GM18526 (cell line): ENCODE measurements around the gene LHPP.

Source experiments
- POLR2A ChIP-seq: IDR thresholded peaks from 3 replicates; pipeline ENCODE4 v1.6.1; 2011; ENCODE audit not compliant: insufficient read length; ENCODE audit errors: extremely low read depth

Gene LHPP

DNA sequence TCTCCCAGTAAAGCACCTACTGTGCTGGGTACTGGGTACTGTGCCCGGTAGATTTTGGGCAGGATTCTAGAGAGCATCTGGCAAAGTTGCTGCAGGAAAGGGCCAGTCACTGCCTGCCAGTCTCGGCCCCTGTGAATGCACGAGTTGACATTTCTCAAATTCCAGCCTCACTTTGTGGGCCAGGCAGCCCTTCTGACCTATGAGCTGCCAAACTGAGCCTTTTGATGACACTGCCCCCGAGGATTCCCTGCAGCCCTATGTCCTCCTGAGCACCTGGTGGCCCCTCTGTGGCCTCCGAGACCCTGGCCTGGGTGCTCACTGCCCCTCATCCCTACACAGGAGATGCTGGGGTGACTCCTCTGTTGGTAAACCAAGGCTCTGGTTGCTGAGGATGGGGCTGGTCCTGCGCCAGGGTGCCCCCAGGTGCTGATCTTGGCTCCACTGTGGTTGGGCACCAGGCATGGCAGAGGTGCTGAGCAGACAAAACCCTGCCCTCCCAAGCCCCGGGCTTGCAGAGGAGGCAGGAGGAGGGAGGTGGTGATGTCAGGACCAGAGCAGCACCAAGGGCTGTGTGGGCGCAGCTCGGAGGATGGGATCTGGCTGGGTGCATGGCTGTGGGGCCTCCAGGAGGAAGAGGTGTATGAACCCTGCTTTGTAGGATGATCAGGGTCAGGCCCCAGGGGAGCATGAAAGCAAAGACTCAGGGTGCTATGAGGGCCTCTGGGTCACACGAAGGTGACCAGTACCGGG, 16.2 kb downstream of the LHPP start:
- TF ChIP-seq POLR2A = no peak

DNA sequence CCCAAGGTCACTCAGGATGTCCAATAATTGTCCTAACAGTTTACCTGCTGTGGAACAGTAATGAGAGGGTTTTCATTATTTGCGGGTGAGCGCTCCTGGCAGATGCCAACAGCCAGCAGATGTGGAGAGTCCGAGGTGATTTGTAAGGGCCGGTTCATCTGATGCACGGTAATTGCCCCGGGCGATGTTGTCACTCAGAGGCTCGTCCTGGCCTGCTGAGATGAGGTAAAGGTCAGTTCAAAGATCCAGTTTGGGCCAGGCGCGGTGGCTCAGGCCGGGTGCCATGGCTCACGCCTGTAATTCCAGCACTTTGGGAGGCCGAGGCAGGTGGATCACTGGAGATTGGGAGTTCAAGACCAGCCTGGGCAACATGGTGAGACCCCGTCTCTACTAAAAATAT, 16.9 kb downstream of the LHPP start:
- no peak for TF ChIP-seq POLR2A

DNA sequence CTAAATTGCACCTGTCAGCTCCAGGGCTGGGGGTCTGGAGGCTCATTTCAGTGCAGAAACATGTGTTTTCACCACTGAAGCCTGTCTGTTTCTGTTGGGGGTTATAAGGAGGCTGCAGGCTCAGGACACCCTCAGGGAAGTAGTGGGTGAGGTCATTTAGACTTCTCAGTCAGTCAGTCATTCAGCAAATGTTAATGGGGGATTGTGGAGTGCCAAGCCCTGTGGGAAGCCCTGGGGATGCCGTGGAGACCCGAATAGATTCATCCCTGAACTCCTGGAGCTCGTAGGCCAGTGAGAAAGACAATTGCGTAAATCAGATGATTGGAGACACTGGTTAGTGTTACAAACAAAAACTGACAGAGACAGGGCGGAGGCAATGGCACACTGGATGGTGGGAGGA, 19.2 kb downstream of the LHPP start:
- TF ChIP-seq POLR2A = no peak

DNA sequence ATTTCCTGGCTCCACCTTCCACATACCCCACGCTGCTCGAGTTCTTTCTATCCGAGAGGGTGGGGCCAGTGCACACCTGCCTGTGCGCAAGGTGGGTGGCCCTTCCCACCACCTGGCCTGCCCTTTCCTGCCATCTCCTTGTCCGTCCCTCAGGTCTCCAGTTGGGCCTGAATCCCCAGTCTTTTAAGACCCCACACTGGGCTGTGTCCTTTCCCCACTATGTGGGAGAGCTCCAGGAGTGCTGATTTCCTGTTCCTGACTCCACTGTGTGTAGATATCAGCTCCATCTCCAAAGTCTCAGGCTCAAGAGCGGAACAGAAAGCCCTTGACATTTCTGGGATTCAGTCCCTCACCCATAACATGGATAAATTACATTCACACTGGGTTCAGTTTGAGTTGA, 20.1 kb downstream of the LHPP start:
- no peak for TF ChIP-seq POLR2A

DNA sequence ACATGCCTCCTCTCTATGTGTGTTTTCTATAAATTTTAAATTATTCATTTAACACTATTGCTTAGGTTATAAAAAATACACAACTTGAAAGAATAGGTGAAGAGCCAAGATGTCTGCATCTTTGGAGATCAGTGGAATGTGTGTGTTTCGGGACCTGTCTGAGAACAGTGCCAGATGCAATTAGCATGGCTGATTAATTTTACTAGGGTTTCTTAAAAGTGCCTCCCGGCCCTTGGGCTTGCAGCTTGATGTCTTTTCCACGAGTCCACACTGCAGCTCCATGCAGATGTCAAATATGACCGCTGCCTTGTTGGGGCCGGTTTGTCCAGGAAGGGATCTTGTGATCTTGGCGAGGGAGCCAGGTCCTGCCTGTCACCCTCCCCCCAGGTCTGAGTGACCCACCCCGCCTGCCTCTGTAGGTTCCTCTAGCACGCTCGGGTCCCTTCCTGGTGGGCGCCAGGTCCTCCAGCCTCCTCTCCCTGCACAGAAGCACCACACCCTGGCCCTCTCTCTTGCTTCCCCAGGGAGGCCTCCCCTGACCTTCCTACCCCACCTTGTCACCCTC, 20.7 kb downstream of the LHPP start:
- no peak for TF ChIP-seq POLR2A

DNA sequence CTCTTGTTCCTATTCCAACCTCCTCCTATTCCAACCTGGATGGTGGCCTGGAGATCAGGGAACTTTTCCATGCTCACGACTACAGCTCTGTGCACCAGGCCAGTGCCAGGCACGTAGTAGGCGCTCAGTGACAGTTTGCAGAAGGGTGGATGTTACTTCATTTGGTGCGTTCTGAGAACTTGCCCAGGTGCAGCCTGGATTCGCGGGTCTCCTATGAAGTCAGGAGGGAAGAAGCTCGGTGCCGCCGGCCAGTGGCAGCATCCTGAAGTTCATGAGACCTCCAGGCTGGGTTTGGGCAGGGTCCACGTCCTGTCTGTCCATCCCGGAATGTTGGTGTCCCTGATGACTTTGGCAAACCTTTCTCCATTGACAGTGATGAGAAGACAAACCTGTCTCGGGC, 21.3 kb downstream of the LHPP start:
- no peak for TF ChIP-seq POLR2A

DNA sequence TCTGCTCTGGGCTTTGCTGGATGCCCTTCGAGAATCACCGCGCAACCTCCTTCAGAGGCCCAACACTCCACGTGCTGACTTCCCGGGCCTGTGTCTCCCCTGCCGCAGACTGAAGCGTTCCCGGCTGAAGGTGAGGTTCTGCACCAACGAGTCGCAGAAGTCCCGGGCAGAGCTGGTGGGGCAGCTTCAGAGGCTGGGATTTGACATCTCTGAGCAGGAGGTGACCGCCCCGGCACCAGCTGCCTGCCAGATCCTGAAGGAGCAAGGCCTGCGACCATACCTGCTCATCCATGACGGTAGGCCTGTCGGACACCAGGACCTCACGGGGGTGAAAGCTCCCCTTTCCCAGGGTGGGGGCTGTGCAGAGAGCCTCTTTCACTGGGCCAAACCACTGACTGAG, 22.4 kb downstream of the LHPP start:
- TF ChIP-seq POLR2A = no peak

DNA sequence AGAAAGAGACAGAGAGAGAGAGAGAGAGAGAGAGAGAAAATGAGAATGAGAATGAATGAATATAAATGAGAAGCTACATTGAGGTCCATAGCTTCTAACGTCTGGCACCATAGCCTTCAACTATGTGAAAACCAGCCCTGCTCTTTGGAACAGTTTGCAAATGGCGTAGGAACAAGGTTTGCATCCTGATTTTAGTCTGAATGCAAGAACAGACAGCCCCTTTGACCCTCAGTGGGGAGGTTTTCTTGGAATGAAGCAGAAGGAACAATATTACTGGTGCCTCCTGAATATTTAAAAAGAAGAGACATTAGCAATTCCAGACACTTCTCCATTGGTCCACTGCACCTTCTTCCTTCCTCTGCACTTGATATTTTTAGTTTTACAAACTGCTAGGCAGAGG, 23.0 kb downstream of the LHPP start:
- TF ChIP-seq POLR2A = no peak

DNA sequence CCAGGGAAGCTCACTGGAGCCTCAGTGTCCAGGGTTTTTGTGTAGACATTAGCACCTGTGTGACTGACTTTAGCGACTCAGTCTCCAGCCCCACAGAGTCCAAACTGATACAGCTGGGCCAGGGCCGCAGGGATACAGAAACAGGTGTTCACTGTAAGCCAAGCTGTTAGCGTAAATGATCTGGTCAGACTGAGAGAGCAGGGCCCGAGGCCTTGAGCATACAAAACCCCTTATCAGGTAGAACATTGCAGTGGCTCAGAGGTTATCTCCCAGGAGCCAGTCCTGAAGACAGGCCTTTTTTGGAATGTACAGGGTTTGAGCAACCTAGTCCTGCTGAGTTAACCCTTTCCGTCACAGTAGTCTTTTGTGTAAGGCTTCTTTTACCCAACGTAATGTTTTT, 25.0 kb downstream of the LHPP start:
- no peak for TF ChIP-seq POLR2A

DNA sequence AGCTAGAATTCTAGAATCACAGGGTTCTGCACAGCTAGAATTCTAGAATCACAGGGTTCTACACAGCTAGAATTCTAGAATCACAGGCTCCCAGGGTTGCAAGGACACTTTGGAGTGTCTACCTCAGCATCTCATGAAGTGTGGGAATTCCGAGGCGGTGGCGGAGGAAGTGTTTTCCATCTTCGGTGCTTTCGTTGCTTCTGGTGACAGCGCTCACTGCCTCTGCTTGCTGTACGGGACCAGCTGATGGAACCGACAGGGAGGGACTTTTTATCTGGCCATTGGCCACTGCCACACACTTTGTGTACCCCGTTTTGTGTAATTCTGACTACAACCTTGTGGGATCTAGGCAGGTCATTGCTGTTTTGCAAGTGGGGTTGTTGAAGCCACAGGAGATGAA, 29.5 kb downstream of the LHPP start:
- TF ChIP-seq POLR2A = no peak

DNA sequence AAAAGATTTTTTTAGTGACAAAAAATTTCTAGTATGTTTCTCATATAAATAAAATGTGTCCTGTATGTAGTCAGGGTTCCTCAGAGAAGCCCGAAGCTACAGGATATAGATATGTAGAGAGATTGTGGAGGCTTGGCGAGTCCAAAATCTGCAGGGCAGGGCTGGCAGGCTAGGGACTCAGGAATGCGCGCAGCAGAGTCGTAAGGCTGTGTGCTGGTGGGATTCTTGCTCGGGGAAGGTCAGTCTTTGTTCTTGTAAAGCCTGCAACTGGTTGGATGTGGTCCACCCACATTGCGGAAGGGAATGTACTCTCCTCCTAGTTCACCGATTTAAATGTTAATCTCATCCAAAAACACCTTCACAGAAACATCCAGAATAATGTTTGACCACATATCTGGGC, 30.6 kb downstream of the LHPP start:
- no peak for TF ChIP-seq POLR2A

DNA sequence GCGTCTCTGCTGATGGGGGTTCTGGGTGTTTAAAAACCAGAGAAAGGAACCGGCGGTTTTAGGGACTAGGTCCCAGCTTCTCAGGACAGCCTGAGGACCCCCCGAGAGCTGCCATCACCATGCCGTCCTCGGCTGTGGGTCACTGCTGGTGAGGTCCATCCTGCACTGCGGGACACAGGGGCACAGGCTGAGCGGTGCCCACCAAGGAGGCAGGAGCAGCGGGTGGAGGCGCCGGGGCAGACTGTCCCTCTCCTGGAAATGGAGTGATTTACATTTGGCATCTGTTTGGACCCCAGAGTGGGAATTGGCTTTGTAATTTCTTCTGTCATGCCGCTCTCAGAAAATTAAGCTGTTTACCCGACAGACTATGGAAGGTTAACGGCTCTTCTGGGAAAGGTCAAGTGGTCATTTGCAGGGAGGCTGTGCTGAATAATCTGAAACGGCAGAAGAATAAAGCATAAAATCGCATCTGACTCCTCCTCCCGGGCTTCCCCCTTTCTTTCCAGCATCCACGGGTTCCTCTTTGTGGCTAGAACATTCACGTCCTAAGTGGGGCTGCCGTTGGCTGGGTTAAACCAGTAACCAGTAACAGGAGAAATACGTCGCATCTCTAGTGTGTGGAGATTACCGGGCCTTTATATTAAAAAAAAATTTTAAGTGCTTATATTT, 31.7 kb downstream of the LHPP start:
- TF ChIP-seq POLR2A = no peak

DNA sequence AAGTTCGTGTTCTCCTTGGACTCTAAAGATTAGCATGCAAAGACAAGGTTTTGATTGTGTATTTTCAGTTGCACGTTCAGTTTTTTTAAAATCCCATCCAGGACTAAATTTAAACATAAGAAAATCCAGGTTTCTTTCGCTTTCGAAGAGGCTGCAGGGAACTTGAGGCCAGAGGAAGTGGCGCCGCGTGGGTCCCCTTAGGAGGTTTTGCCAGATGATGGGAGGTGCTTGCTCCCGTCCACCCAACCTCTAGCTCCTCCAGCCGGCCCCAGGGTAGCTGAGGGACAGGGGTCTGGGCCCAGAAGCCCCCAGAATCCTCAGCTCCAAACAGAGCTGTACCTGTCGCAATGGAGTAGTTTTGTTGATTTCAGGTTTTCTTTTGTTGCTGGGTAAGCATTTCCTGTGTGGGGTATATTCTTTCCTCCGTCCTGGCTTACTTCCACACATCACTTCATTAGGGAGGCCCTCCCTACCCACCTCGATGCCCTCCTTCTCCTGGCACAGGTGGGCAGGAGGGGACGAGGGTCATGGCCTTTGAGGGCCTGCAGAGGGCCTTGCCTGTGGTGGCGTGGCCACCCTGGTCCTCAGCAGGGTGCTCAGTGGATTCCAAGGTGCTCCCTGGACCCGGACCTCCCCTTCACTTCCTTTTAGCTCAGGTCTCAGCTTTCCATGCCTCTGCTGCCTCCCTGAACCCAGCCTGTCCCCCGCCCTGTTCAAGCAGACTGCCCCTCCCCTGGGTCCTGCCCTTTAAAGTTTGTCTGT, 32.6 kb downstream of the LHPP start:
- TF ChIP-seq POLR2A = no peak

DNA sequence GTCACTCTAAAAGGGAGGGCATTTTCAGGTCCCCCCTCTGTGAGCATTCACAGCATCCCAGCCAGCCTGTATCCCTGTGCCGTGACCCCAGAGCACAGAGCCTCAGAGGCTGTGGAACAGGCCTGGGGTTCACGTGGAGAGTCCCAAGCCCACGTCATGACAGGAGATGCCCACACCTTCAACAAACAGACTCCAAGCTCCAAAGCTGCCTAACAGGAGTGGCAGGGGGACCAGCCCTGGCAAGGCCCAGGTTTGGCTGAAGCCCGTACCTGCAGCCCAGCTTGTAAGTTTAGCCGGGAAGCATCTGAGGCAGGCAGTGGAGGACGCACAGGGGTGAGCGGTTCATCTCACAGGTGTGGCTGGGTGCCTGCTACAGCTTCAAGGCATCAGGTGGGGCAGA, 33.5 kb downstream of the LHPP start:
- TF ChIP-seq POLR2A = no peak

DNA sequence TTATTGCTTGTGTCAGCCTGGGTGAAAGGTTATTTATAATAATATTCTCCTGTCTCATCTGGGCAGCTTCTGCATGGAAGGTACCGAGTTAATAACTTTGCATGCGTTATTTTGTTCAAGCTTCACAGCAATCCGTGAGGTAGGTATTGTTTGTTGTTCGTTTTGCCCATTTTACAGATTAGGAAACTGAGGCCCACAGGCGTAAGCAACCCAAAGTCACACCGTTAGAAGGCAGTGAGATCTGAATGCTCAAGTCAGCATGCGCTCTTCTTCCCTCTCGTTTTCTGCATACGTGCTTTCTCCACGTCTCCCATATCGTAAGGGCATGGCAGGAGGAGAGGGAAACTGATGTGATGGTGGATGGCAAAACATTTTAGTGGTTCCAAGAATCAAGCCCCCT, 34.1 kb downstream of the LHPP start:
- TF ChIP-seq POLR2A = no peak

DNA sequence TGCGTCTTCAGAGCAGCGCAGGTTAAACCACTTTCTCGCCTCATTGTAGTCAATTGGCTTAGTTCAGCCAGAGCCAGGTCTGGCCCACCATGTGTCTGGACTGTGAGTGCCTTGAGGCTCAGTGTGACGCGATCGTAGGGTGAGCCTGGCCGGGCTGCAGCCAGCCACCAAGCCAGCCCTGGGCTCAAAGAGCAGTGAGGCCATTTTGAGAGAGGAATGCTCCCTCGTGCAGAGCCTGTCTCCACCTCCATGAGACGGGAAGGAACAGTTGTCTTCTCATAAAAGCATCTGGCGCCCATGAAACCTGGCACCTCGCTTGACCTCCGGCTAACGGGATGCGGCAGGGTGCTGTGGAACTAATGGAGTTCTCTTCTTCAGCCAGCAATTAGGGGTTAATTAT, 34.5 kb downstream of the LHPP start:
- TF ChIP-seq POLR2A = no peak
